ENCODE measurements around the gene CCDC197.

- no peak for TF ChIP-seq CTCF (IDR thresholded peaks at IDR 0.05; ENCODE audit: low read length)
- no peak for TF ChIP-seq EZH2 (optimal IDR thresholded peaks at IDR 0.05; ENCODE audit: low read depth, low read length)
- no peak for TF ChIP-seq EZH2phosphoT487 (IDR thresholded peaks at IDR 0.05; ENCODE audit: low read length)
Observed at GRCh38 chr14:94009767-94010166, 12.7 kb downstream of the CCDC197 start.
